GM11168 (cell line): ENCODE measurements around the gene LRBA.
"Not testable (repeated sequence)": the region's sequence is repeated elsewhere in the genome, so short reads cannot be mapped to it uniquely, and the experiment has no call there.

Source experiments
- in situ Hi-C: fragments of 300-500 bp; cut with MboI; formaldehyde crosslinking; loops from one replicate; pipeline ENCODE4 v1.12.0; 2022; ENCODE audit warnings: low sequenced_read_pairs; ENCODE audit not compliant: unreplicated experiment

LRBA gene

DNA sequence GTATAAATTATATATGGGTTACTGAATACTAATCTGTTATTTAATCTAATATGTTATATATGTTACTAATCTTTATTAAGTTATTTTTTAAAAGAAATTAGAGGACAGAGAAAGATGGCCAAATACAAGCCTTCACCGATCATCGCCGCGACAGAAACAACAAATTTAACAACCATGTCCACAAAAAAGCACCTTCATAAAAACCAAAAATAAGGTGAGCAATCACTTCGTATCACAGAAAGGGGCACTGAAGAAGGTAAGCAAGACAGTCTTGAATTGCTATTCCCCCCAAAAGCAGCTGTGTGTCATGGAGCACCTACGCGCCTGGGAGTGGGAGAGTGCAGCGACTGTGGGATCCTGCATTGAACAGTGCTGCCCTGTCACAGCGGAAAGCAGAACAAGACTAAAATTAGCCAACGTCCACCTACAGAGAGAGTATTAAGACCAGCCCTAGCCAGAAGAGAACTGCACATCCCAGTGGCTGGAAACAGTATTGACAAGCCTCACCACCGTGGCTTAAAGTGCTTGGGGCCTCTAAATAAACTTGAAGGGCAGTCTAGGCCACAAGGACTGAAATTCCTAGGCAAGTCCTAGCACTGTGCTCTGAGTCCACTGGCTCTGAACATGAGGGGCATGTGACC, 38.5 kb downstream of the LRBA start:
- in situ Hi-C loops, result no loop called here

DNA sequence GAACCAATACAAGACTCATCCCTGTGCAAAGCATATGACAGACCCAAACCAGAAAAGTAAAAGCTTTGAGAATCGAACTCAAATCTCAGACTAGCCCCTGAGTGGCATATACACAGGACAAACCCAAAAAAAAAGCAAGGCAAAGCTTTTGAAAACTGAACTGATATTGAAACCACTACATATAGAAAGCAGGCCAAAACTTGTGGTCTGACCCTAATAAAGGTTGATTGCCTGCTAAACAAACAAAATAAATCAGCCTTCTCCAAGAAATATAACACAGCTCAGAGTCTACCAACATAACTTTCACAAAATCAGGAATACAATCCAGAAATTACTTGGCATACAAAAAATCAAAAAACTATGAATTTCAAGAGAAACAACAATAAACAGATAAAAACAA, 40.3 kb downstream of the LRBA start:
- in situ Hi-C loops, result no loop called here

DNA sequence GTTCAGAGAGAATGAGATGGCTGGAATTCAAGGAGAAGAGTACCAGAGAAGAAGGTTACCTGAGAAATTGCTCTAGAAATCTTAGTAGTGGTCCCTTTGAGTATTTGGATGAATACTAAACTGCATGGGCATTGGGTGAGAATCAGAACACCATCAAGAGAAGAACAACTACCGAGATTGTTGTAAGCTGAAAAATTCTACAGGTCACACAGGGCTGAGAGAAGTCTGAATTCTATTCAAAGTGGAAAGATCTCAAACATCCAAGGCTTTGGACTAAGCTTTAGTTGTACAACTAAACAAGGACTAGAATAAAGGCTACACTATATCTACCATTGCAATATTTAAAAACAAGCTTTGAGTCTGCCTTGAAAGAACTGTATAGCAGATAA, 40.8 kb downstream of the LRBA start:
- in situ Hi-C loops, result no loop called here

DNA sequence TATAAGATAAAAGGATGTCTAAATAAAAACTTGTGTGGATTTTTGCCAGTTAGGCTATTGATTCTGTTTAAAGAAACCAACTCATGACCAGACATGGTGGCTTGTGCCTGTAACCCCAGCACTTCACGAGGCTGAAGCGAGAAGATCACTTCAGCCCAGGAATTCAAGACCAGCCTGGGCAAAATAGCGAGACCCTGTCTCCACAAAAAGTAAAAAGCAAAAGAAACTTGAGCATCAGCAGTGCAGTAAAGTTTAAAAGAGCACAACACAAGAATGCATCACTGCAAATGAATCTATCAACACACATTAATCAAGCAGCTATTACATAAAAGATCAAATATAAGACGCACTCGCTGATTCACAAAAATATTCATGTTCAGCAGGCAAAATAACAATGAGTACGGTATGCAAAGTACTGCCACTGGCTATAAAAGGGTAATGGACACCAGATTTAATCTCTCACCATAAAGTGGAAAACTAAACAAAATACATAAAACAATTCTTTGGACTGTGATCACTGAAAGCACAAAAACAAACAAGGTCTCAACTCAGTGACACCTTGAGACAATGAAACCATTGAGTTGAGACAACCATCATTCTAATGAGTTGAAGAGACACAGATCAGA, 41.3 kb downstream of the LRBA start:
- in situ Hi-C loops, result no loop called here

DNA sequence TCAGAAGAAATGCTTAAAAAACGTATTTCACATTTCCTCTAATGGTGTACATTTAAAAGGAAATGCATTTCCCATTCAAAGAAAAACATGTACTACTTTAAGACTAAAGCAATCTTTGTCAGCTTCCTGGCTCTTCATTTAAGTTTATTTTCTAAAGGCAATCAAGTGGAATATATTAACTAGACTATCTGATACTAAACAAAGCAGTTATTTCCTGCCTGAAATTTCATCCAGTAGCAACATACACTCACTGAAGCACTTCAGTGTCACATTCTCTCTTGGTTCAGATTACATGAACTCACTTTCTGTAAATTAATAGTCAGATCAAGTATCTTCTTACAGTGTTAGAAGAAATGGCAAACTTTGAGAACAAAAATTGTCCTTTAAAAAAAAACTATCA, 42.5 kb downstream of the LRBA start:
- in situ Hi-C loops, result no loop called here

DNA sequence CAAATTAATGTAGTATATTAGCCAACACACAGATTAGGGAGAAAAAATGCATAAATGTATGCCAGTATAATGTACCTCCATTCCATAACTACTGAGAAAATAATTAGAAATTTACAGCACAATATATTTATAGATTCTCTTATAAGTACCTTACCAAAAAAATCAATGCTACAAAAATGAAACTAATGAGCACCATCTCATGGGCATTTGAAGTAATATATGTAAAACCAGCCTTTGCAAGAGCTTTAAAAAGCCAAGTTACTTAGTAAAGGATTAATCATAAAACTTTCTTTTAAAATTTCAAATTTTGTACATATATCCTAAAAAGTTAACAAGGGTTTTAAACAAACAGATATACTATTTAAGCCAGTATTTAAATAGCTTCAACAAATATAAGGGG, 43.2 kb downstream of the LRBA start:
- in situ Hi-C loops, result no loop called here

DNA sequence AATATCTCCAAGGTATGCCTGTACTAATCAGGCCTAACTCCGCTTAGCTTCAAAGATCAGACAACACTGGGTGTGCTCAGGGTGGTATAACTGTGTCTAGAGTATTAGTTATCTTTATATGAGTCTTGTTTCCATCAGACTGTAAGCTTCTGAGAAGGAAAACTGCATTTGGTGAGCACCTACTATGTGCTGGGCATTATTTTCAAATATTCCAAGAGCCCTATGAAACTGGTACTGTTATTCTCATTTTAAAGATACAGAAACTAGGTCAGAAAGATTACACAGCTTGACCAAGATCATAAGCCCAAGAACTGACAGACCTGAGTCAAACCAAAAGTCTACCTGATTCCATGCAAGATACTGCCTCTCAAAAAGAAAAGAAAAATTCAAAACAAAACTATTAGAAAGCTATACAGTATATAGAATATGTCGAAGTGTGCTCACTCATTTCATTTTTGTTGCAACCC, 44.4 kb downstream of the LRBA start:
- in situ Hi-C loops, result no loop called here

DNA sequence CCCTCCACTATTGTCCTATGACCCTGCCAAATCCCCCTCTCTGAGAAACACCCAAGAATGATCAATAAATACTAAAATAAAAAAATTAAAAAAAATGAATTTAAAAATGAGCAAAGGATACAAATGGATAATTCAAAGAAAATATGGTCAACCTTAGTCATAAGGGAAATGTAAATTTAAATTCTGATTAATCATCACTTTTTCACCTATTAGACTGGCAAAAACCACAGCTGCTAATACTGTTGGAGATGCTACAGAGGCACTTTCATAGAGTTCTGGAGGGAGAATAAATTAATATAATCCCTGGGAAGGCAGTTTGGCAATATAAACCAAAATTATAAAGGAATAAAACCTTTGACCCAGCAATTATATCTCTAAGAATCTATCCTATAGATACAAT, 50.3 kb downstream of the LRBA start:
- in situ Hi-C loops, result no loop called here

DNA sequence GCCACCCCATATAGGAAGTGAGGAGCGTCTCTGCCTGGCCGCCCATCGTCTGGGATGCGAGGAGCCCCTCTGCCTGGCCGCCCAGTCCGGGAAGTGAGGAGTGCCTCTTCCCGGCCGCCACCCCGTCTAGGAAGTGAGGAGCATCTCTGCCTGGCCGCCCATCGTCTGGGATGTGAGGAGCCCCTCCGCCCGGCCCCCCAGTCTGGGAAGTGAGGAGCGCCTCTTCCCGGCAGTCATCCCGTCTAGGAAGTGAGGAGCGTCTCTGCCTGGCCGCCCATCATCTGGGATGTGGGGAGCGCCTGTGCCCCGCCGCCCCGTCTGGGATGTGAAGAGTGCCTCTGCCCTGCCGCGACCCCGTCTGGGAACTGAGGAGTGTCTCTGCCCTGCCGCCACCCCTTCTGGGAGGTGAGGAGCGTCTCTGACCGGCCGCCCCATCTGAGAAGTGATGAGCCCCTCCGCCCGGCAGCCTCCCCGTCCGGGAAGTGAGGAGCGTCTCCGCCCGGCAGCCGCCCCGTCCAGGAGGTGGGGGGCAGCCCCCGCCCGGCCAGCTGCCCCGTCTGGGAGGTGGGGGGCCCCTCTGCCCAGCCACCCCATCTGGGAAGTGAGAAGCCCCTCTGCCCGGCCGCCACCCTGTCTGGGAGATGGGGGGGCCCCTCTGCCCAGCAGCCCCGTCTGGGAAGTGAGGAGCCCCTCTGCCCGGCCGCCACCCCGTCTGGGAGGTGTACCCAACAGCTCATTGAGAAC, 51.3 kb downstream of the LRBA start:
- in situ Hi-C loops, result not testable (repeated sequence)

DNA sequence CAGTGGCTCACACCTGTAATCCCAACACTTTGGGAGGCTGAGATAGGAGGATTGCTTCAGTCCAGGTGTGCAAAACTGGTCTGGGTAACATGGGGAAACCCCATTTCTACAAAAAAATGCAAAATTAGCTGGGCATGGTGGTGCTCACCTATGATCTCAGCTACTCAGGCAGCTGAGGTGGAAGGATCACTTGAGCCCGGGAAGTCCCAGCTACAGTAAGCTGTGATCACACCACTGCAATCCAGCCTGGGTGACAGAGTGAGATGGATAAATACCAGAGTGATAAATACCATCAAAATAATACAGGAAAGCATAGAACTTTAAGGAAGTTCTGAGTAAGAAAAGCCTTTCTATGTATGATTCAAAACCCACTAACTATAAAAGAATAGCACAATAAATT, 52.8 kb downstream of the LRBA start:
- in situ Hi-C loops, result no loop called here

DNA sequence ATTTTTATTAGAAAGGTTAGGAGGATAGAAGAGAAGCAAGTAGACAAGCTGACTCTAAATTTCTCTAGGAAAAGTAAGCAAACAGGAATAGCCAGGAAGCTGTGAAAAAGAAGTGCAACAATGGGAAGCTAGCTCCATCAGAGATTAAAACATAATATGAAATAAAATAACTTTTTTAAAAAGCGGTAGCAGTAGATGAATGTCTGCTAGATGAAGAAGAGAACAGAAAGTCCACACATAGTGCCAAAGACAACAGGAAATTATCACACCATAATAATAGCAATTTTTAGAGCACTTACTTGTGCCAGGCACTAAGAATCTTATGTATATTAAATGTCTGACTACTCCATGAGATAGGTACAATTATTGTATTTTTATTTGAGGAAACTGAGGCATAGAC, 53.5 kb downstream of the LRBA start:
- in situ Hi-C loops, result no loop called here

DNA sequence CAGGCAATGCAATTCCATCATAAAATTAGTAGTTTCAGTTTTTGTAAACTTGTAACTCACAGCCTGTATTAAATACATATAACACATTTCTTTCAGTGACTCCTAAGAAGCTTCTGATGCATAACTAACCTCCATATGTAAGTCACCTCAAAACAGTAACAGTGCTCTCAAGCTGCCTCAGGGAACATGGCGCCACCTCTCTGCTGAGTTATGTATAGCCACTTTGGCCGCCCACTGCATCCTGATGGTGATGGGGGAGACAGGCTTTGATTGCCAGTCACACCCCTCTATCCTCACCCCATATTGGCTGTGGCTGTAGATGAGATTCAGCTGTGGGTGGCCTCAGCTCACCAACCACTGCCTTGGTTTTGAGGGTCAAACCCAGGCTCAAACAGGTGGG, 54.3 kb downstream of the LRBA start:
- in situ Hi-C loops, result no loop called here

DNA sequence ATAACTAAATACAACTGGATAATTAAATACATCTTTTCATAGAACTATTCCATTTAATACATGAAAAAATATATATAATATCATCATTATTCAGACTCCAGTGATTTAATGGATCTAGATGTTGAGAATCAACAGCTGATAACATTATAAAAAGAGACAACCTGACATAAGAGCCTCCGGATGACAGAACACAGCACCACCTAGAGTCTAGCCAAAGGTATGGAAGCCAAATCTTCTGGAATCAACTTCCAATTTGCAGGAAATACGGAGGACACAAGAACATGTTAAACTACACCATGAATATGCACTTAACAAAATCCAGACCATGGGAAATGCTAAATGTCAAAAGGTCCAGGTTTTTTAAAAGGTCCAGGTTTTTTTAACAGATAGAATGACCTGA, 55.0 kb downstream of the LRBA start:
- in situ Hi-C loops, result no loop called here

DNA sequence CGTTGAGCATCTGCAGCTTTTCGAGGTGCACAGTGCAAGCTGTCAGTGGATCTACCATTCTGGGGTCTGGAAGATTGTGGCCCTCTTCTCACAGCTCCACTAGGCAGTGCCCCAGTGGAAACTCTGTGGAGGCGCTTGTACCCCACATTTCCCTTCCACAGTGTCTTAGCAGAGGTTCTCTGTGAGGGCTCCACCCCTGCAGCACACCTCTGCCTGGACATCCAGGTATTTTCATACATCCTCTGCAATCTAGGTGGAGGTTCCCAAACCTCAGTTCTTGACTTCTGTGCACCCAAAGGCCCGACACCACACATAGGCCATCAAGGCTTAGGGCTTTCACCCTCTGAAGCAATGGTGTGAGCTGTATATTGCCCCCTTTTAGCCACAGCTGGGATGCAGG, 57.1 kb downstream of the LRBA start:
- in situ Hi-C loops, result not testable (repeated sequence)

DNA sequence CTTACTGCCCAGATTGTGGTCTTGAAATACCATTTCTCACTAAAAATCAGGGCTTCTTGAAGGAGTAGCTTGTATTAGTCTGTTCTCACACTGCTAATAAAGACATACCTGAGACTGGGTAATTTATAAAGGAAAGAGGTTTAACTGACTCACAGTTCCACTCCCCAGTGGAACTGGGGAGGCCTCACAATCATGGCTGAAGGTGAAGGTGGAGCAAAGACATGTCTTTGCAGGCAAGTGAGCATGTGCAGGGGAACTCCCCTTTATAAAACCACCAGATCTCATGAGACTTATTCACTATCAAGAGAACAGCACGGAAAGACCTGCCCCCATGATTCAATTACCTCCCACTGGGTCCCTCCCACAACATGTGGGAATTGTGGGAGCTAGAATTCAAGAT, 58.0 kb downstream of the LRBA start:
- in situ Hi-C loops, result not testable (repeated sequence)

DNA sequence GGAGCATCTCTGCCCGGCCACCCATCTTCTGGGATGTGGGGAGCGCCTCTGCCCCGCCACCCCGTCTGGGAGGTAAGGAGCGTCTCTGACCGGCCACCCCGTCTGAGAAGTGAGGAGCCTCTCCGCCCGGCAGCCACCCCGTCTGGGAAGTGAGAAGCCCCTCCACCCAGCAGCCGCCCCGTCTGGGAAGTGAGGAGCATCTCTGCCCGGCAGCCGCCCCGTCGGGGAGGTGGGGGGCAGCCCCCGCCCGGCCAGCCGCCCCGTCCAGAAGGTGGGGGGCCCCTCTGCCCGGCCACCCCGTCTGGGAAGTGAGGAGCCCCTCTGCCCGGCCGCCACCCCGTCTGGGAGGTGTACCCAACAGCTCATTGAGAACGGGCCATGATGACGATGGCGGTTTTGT, 61.2 kb downstream of the LRBA start:
- in situ Hi-C loops, result not testable (repeated sequence)

DNA sequence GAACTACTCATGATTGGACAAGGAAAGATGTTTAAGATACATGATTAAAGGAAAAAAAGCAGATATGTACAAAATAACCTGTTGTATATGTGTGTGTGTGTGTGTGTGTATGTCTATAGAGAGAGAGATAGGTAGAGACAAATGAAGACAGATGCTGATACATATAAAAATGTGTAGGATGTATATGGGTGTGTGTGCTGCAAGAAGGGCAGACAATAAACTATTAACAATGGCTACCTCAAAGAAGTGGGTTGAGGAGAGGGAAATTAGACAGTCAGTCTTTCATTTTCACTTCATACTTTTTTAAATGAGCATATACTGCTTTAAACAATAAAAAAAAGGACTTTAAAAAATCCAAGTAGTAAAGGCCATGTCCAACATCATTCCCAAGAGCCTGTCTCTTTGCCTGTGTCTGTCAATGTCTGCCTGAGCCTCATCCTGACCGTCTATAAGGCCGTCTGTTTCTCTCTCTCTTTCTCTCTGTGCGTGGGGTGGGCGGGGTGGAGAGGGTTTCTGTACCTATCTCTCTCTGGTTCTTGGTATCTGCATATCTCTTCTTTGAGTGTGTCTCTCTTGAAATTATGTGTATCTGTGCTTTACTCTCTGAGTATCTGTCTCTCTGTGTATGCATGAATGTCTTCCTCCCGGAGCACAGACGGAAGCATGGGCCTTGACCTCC, 62.8 kb downstream of the LRBA start:
- in situ Hi-C loops, result no loop called here

DNA sequence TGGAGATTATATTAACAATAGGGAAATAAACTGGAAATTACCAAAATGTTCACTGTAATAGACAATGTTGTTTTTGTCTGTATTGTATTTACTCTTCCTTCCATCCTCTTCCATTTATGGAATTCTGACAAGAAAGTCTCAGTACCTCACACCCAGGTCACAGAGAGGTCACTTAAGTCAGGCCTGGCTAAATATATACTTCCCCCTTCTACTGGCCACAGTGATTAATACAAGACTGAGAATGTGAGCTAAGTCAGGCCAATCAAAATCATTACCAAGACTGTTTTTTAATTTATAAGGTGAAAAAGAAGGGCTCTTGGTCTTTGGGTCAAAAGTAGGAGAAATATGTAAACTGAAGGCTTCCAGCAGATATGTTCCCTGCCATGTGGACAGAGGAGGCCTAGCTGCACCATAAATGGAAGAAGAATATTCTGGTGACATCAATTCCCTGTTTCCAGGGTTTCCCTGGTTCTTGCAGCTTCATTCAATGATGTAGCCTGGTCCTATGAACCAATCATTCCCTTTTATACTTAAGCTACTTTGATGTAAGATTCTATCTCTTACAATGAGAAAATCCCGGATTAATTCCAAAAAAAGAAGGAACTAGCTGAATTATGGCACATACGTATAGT, 64.3 kb downstream of the LRBA start:
- in situ Hi-C loops, result no loop called here

DNA sequence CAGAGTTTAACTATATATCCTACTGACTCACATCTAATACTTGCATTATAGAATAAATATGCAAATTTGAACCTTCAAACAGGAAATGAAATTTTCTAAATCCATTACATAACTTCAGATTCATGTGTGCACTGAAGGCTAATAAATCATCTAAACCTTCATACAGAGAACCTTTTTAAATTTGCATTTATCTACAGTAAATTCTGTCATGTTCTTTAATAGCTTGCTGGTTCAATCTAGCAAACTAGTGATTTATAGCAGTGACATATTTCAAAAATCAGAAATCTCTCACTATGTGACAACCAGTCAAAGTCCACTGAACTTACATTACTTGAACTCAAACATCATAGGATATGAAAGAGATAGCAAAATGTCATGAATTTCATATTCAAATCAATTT, 65.1 kb downstream of the LRBA start:
- in situ Hi-C loops, result no loop called here

DNA sequence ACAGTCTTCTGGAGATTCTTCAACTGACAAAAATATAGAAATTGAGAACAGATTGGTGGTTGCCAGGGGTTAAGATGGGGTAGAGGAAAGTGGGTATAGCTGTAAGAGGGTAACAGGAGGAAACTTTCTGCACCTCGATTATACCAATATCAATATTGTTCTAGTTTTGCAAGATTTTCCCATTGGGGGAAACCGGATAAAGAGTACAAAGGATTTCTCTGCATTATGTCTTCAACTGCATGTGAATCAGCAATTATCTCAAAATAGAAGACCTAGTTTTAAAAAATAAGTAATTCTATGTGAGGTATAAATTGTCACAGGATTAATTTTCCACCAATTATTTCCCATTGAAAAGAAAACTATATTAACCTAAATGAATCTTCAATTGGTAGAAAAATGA, 65.7 kb downstream of the LRBA start:
- in situ Hi-C loops, result no loop called here

DNA sequence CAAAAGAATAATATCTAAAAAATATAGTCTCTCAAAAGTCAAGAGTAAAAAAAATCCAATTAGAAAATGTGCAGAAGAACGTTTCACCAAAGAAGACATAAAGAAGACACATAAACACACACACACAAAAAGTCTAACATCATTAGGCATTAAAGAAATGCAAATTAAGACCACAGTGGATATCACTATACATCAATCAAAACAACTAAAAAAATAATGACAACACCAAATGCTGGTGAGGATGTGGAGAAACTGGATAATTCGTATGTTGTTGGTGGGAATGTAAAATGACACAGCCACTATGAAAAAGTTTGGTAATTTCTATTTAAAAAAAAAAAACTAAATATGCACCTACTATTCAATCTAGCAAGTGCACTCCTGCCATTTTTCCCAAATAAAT, 66.4 kb downstream of the LRBA start:
- in situ Hi-C loops, result no loop called here
